D341Med (cell line): ENCODE data around the gene ZFPM1.
"Not testable (repeated sequence)": the region's sequence is repeated elsewhere in the genome, so short reads cannot be mapped to it uniquely, and the experiment has no call there.

Source experiments
- DNase-seq: peaks from one replicate; pipeline ENCODE4 v3.0.0; 2012; ENCODE audit warnings: low spot score

Gene ZFPM1

DNA sequence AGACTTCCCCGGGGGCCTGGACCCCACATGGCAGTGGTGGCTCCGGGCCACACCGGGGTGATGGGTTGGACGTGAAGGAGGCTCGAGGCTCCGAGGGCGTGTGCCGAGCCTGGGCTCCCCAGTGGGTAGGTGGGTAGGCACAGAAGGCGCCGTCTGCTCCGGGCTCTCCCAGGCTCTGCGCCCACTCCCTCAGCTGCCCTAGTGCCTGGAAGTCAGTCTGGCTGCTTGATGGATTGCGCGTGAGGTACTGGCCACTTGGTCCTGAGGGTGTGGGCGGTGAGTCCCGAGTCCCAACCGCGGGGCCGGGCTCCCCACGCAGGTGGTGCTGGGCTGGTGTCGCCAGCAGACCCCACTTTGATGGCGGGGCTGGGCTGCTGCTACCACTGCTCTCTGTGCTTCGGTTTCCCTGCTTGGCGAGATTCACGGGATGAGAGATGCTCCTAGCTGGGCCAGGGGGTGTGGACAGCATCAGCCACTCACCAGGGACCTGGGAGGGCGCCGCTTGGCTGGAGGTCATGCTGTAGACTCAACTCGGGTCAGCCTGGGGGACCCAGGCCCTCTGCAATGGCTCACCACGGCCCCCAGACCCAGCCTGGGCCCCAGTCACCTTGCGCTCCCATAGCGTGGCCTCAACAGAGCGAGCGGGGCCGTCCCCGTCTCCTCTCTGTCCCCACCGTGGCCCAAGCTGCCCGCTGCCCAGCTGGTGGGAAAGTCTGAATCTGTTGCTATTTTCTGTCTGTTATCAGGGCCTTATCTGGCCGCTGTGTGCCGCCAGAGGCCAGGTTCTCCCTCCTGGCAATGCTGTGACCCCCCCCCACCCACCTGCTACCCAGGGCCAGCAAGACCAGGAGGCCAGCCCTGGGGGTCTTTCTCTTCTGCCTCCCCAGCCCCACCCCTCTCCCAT lies 26.1 kb downstream of the ZFPM1 start:
- no peak for DNase-seq

DNA sequence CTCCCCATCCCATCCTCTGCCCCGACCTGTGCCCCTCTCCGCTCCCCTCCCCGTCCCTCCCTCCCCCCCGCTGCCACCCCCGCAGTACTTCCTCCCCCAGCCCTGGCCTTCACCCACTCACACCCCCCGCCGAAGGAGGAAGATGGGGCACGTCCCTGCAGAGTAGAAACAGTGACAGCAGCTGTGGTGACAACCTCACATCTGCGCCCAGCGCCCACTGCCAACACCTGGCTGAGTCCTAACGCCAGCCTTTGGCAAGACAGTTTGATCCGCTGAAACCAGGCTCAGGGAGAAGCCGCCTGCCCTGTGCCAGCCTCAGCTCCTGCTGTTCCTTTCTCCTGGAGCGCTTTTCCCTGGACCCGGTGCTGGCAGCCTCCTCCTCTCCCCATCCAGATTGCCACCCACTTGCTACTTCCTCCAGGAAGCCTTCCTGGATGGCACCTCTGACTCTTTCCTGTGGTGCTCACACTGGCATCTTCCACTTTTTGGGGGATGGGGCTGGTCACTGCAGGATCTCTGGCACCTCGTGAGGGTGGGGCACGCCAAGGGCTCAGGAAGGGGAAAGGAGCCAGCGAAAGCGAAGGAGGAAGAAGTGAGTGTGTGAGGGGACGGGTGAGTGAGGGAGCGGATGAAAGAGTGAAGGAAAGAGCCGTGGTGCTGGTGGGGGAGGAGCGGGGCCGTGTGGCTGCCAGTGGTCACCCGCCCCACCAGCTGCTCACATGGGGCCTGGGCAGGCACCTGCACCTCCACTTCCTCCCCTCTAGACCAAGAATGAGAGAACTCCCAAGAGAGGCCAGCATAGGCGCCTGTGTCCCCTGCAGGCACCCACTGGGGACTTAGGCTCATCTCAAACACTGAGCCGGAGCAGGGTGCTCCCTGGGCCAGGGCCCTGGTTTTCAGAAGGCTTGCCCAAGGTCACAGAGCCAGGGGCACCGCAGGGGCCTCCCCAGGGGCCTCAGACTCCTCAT lies 27.0 kb downstream of the ZFPM1 start:
- DNase-seq = no peak

- no peak for DNase-seq
Measured at GRCh38 chr16:88480829-88481228, 27.7 kb downstream of the ZFPM1 start.

DNA sequence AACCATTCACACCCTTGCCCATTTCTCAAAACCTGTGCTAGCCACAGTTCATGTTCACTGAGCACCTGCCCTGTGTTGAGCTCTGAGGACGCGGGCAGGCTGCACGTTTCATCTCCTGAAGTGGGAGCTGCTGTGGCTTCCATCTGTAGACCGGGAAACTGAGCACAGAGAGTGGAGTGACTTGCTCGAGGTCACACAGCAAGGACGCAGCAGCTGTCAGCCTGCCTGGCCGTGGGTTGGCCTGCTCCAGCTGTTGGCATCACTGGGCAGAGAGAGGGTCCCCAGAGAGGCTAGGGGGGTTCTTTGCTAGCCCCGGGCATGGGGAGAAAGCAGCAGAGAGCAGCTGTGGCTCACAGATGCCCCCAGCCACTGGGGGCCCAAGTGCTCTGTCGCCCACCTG lies 28.8 kb downstream of the ZFPM1 start:
- no peak for DNase-seq

DNA sequence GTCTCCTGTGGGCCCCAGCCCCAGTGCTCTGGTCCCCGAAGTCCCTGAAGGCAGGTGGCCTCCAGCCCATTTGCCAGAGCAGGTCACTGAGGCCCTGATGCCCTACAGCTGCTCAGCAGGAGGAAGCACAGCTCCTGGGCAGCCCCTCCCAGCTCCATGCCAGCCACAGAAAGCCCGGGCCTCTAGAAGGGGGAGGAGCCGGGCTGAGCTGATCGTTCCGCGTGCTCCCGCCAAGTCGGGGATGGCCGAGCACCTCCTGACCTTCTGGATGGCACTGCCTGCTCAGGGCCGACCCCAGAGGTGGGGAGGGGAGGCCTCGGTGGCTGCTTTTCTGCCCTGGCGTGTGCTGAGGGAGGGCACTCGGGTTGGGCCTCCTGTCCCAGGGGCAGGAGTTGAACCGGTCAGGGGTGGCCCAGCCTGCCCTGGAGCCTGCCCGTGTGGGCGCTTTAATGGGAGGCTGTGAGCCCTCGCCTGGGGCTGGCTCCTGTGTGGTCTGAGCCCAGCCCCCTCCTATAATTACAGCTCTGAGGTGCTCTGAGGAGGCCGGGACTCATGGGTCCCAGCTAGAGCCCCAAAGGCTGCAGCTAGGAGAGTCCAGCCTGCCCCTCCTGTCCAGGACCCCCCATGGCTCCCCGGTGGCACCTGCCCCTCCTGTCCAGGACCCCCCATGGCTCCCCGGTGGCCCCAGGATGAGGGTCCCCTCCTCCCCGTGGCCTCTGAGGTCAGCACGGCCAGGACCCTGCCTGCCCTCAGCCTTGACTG lies 29.7 kb downstream of the ZFPM1 start:
- no peak for DNase-seq

DNA sequence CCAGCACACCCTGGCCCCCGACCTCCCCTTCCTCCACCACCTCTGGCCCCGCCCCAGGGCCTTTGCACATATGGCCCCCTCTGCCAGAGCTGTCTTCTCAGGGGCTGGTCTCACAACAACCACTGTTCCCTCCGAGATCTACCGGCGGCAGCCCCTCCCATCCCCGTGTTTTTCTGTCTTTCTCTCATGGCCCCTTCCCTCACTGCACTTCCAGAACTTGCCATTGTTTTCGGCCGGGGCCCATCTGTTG lies 30.2 kb downstream of the ZFPM1 start:
- no peak for DNase-seq

DNA sequence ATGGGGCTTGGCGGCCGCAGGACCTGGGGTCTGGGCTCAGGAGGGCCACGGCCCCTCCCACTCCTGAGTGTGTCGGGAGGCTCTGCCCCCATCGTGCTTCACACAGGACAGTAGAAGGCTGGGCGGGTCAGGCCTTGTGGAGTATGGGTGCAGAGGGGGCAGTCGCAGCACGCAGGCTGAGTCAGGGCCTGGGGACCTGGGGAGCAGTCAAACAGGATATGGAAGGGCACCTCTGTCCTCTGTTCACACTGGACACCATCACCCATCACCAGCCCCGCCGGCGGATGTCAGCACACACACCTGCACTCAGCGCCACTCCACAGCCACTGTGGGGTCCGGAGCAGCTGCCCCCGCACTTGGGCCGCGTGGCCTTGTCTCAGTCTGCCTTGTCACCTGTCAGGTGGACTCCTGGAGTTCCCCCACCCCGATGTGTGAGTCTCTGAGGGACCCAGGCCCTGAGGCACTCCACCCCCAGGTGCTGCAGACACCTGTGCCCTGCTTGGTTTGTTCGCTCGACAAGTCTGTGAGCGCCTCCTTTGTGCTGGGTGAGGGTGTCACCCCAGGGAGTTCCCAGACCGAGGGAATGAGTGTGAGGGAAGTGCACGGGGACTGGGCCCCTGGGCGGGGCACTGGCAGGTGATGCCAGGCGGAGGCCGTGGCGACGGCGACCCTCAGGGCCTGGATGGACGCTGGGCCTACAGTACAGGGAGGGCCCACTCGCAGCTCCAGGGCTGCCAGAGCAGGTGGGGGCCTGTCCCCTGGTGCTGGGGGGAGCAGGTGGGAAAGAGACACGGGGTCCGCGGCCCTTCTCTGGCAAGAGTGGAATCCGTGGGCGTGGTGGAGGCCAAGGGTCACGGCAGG lies 31.7 kb downstream of the ZFPM1 start:
- no peak for DNase-seq

GRCh38 chr16:88485366-88485741 lies 32.3 kb downstream of the ZFPM1 start:
- DNase-seq = not testable (repeated sequence)

GRCh38 chr16:88486398-88487123 lies 33.5 kb downstream of the ZFPM1 start:
- DNase-seq = no peak

DNA sequence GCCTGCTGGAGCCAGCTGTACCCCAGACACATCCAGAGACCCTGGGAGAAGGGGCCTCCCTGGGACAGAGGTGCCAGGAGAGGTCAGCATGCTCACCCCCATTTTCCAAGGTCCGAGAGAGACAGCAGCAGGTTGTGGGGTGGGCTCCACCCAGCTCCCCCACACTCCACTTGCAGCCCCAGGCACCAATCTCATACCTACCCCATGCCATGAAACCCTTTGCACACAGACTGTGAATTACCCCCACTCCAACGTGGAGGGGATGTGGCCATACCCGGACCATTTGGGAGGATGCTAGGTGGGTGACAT lies 34.0 kb downstream of the ZFPM1 start:
- DNase-seq = no peak

DNA sequence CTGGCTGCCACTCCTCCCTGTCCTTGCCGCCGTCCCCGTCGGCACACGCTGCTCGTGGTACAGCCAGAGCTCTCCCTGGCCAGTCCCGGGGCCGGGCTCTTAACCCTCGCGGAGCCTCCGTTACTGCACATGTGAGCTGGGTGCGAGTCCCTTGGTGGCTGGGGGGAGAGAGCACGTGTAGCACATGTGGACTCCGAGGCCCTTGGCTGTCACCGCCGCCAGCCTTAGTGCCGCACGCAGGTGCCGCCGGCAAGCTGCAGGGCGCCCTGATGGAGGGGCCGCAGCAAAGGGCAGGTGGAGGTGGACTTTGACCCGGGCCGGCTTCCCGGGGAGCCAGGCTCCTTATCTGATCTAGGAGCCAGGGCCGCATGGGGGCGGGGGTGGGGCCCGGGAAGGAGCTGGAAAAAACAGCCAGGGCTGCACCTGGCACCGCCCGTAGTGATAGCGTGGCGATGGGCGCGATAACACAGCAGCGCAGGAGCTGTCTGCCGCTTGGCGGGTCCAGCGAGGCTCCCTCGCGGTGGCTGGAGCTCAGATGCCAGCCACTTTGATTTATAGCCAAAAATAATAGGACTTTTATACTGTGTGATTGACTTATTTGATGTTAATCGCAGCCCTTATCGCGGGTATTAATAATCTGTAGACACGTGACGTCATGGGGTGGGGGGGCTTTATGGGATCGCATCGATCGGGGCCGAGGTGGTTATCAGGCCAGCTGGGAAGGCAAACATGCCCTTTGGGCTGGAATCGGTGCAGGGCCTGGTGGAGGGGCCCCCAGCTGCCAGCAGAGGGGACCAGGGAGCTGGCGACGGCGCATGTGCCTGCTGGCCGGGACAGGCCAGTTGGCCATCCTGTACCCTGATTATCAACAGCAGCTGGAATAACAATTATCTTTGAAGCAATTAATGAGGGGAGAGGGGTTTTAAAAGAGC lies 35.1 kb downstream of the ZFPM1 start:
- DNase-seq = no peak

GRCh38 chr16:88489163-88489741 lies 36.2 kb downstream of the ZFPM1 start:
- no peak for DNase-seq

DNA sequence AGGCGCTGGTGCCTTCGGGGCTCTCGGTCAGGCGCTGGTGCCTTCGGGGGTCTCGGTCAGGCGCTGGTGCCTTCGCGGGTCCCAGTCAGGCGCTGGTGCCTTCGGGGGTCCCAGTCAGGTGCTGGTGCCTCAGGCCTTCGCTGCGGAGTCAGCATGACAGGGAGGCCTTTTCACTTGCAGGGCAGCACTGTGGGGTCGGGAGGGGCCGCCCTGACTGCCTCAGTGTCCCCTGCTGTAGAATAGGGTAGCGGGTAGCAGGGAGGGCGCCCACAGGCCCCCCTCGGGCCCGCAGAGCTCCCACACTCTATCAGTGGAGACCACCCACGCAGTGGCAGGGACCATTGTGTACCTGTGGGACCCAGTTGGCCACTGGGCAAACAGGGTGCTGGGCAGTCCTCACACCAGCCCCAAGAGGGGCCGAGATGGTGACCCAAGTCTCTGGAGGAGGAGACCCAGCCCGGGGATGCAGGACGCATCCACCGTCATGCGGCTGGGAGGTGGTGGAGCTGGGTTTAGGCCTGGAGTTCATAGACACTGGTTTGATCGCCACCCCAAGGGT lies 38.0 kb downstream of the ZFPM1 start:
- no peak for DNase-seq

DNA sequence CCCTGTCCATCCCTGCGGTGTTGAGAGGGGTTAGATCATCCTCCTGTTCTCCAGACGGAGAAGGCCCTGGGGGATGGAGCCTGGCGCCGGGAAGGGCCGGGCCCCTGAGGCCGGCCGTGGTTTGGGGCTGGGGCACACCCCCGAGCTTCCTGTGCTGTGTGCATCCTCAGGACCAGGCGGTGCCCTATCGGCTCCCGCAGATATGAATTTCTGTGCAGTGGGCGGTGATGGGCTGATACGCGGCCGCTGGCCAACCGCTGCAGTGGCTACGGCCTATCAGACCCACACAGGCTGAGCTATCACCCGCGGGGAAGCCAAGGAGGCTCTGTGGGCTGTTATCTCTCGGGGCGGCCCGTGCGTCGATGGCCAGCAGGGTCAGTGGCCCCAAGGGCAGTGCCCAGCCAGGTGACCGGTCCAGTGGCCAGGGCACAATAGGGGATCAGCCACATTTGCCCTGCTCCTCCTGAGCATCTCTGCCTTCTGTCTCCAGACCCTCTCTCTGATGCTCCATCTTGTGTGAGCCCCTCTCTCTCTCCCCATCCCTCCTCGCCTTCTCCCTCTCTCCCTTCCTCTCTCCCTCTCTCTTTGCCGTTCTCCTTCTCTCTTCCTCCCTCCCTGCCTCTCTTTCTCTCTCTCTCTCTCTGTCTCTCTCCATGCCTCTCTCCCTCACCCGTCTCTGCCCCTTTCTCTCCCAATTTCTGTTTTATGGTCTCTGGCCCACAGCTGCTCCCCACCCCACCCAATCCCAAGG lies 38.7 kb downstream of the ZFPM1 start:
- no peak for DNase-seq

DNA sequence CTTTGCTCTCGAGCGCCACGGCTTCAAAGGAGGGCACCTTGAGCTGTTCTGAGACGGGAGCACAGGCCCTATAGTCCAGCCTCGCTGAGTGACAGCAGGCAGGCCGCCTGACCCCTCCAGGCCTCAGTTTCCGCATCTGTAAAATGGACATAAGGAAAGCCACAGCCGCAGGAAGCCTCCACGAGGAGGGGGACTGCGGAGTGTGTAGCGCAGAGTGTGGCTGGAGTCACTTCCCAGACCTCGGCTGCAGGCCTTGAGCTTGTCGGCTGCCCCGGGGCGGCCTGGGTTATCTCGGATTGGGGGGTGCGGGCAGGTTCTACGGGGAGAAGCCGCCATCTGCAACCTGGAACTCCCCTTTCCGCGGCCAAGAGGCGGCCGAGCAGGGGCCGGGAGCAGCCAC lies 40.8 kb downstream of the ZFPM1 start:
- DNase-seq = no peak

GRCh38 chr16:88494335-88495154 lies 41.5 kb downstream of the ZFPM1 start:
- peak; percentile 78 for DNase-seq

DNA sequence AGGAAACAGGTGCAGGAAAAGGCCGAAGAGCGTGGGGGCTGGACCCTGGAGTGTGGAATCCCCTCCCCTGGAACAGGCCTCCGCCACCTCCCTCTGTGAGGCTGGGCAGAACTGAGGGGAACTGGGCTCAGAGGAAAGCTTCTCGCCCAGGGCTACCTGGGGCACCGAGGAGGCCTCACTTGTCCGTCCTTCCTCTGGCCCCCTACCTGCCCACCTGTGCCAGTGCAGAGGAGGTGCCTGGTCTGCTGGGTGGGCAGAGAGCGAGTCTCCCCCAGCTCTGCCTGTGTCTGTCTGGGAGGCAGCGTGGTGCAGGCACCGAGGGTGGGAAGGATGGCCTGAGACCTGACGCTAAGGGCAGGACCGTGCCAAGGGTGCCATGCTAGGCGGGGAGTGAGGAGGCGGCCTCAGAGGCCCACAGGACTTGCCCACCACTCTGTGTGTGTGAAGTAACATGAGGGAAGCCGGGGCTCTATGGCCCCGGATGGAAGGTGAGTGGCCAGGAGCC lies 42.2 kb downstream of the ZFPM1 start:
- no peak for DNase-seq
